HT-29 (cell line): Measurements from ENCODE around the gene OR52A1. TPM values are rescaled to one million over a fixed set of nuclear protein-coding genes. Genes with fewer than 3 reads are reported as not detected.
A peak's percentile ranks its signal among the peaks of the same experiment; 100 is the strongest.

ENCODE experiments used
- DNase-seq: peaks from one replicate; pipeline ENCODE4 v3.0.0-alpha.2; 2015; ENCODE audit warnings: low spot score
- total RNA-seq: library from RNA; depleted of rRNA; stranded (reverse); fragments of >200 nt; shearing (Covaris generic); gene quantifications from 2 replicates; pipeline ENCODE4 v1.2.3, GENCODE V29; 2014; rRNA removed

Gene OR52A1
- total RNA-seq, 1 experiment from 2014 or later = not detected

- DNase-seq = no peak
Observed at GRCh38 chr11:5136261-5136660, 18.3 kb downstream of the OR52A1 start.

GRCh38 chr11:5131584-5132335, 22.8 kb downstream of the OR52A1 start:
- no peak for DNase-seq

DNA sequence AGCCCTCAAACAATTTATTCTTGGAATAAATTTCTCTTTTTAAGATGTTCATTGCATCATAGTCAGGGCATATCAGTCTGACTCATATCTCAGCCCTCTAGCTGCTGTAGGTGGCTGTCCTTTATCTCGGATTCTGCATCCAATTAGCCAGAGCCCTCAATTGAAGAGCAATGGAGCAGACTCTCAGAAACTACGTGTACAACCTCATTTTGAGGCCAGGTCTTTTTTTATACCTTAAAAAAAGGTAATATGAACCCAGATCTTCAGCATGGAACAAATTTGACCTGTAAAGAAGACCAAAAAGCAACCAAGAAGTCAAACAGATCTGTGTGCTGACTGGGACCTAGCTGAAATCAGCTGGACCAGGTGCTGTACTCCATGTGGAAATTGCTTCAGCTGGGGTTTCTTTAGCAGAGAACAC, 25.1 kb downstream of the OR52A1 start:
- DNase-seq = no peak

- DNase-seq = no peak
Observed at GRCh38 chr11:5124891-5125620, 29.5 kb downstream of the OR52A1 start.

DNA sequence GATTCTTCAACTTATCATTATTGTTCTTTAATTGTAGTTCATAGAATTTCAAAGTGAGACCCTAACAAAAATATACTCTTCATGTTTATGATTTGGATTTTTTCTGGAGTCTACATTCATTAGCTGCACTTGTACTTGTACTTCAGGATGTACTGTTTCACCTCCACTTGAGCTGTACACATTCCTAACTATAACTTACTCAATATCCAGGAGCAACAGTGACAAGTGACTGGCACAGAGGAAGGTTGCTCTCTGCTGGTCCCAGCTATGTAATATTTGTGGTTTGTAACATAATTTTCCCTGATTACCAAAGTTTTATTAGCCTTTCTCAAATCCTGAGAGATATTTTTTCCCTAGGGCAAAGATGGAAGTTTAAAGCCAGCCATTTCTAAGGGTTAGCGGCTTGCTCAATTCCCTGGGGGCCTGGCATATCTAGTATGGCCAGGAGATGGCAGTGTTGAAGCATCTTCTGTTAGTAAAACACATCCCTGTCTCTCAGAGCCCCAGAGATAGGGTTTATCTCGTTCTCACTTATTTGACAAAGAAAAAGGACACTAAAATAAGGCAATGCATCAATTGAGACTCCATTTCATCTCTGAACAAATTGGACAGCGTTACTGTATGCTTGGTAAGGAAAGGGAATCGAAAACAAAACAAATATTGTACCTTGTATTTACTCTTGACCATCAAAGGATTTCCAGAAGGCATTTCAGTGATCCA, 30.6 kb downstream of the OR52A1 start:
- peak; percentile 73 for DNase-seq

GRCh38 chr11:5118893-5119292, 35.7 kb downstream of the OR52A1 start:
- DNase-seq = no peak

DNA sequence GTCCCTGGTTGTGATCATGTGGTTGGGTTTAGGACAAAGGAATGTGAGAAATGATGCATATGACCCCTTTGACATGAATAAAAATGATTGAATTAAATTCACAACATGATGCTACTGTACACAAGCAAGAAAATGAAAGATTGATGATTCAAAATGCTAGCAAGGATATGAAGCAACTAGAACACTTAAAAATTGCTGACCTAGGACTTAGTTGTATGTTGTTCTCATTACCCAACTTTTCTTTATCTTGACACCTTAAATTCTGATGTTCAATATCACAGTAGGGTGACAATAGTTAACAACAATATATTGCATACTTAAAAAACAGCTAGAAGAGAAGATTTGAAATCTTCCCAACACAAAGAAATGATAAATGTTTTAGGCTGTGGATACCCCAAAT, 37.0 kb downstream of the OR52A1 start:
- no peak for DNase-seq

DNA sequence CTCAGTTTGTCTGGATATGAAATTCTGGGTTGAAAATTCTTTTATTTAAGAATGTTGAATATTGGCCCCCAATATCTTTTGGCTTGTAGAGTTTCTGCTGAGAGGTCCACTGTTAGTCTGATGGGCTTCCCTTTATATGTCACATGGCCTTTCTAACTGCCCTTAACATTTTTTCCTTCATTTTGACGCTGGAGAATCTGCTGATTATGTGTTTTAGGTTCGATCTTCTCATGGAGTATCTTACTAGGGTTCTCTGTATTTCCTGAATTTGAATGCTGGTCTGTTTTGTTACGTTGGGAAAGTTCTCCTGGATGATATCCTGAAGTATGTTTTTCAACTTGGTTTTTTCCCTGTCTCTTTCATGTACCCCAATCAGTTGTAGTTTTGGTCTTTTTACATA, 39.2 kb downstream of the OR52A1 start:
- DNase-seq = no peak

DNA sequence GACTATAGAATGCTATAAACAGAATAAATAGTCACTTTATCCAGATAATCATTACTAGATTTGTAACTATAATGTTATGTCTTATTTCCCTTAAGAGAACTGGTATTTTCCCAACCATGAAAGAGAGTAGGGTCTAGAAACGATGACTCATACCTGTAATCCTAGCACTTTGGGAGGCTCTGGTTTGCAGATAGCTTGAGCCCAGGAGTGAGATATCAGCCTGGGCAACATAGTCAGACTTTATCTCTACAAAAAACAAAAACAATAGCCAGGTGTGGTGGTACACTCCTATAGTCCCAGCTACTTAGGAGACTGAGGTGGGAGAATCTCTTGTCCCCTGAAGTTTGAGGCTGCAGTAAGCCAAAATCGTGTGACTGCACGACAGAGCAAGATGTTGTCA, 47.3 kb downstream of the OR52A1 start:
- DNase-seq = no peak

DNA sequence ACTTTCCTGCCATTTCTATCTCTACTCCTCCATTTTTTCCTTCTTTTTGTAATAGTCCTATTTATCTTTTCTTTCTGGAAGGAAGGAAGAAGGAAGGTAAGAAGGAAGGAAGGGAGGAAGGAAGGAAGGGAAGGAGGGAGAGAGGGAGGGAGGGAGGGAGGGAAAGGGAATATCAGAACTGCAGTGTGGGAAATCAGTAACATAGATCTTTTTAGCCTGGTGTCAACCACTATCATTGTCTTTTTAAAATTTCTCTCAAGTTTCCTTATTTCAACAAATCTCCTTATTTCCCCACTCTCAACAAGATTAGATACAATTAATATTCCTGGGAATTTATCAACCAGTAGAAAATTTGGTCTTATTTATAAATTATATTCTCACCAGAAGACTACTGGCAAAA, 51.5 kb downstream of the OR52A1 start:
- no peak for DNase-seq

- DNase-seq = no peak
Observed at GRCh38 chr11:5102246-5102645, 52.3 kb downstream of the OR52A1 start.

DNA sequence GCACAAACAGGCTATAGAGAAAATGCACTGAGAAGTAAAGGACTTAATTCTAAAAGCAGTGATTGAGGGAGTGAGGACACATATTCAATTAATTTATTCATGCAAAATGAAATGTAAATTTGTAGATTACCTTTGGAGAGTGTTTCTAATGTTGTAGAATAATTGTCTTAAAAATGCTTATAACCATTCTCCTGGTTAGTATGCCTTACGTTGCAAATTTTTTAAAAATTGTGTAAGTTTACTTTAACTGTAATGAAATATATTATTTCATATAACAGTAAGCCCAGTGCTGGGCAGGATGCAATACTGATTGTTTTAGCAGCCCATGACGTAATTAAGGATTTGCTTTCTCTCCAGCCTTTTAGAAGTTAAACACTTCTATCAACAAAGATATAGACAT, 58.5 kb downstream of the OR52A1 start:
- DNase-seq = no peak

Other genes with a start within 250 kb of the OR52A1 start
- 0.23 TPM in 1 of 2 replicates, not detected in the other for gene OR51G2, start 235.4 kb downstream of the OR52A1 start, total RNA-seq
- not detected in 2 replicates for gene OR51G1, start 230.4 kb downstream of the OR52A1 start, total RNA-seq
- not detected in 2 replicates for gene OR51A4, start 207.2 kb downstream of the OR52A1 start, total RNA-seq
- gene OR51A2, start 199.0 kb downstream of the OR52A1 start, total RNA-seq = not detected in 2 replicates
- gene OR51L1, start 159.9 kb downstream of the OR52A1 start, total RNA-seq = not detected in 2 replicates
- not detected in 2 replicates for gene OR52J3, start 108.2 kb downstream of the OR52A1 start, total RNA-seq
- not detected in 2 replicates for gene OR52E2, start 95.1 kb downstream of the OR52A1 start, total RNA-seq
- not detected in 2 replicates for gene OR52E1, start 85.2 kb downstream of the OR52A1 start, total RNA-seq
- gene OR52A5, start 16.4 kb downstream of the OR52A1 start, total RNA-seq = not detected in 2 replicates
- gene OR51V1, start 45.9 kb upstream of the OR52A1 start, total RNA-seq = not detected in 2 replicates
- gene HBB, start 72.3 kb upstream of the OR52A1 start, total RNA-seq = not detected in 2 replicates
- not detected in 2 replicates for gene HBD, start 79.7 kb upstream of the OR52A1 start, total RNA-seq
- not detected in 2 replicates for gene HBG1, start 95.1 kb upstream of the OR52A1 start, total RNA-seq
- not detected in 2 replicates for gene HBG2, start 100.0 kb upstream of the OR52A1 start, total RNA-seq
- gene HBE1, start 115.2 kb upstream of the OR52A1 start, total RNA-seq = not detected in 2 replicates
- gene OR51B4, start 147.2 kb upstream of the OR52A1 start, total RNA-seq = not detected in 2 replicates
- not detected in 2 replicates for gene OR51B2, start 169.5 kb upstream of the OR52A1 start, total RNA-seq
- gene OR51B5, start 188.8 kb upstream of the OR52A1 start, total RNA-seq = not detected in 2 replicates
- gene OR51B6, start 196.8 kb upstream of the OR52A1 start, total RNA-seq = not detected in 2 replicates
- not detected in 2 replicates for gene OR51M1, start 229.1 kb upstream of the OR52A1 start, total RNA-seq